EH (cell line): ENCODE data around the gene TAS2R13.
A peak's percentile ranks its signal among the peaks of the same experiment; 100 is the strongest.

Source experiments
- DNase-seq: peaks from one replicate; pipeline ENCODE4 v3.0.0-alpha.2; 2015; ENCODE audit warnings: low read depth

TAS2R13 gene

DNA sequence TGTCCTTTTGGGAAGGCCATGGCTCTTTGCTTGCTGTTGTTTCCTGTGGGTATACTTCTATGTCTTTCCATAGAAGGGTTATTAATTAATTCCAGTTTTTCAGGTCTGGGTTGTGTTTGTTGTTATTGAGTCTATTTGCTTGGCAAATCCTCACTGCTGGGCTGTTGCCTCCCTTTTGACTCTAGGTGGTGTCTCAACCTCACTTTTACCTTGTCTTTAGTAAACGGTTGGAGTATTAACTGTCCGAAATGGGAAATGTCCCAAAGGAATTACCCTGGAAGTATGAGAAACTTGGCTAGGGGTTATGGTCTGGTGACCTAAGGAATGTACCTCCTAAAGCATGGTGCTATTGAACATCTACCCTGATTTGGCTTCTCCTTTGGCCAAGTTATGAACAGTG is 42.0 kb downstream of the TAS2R13 start:
- no peak for DNase-seq

DNA sequence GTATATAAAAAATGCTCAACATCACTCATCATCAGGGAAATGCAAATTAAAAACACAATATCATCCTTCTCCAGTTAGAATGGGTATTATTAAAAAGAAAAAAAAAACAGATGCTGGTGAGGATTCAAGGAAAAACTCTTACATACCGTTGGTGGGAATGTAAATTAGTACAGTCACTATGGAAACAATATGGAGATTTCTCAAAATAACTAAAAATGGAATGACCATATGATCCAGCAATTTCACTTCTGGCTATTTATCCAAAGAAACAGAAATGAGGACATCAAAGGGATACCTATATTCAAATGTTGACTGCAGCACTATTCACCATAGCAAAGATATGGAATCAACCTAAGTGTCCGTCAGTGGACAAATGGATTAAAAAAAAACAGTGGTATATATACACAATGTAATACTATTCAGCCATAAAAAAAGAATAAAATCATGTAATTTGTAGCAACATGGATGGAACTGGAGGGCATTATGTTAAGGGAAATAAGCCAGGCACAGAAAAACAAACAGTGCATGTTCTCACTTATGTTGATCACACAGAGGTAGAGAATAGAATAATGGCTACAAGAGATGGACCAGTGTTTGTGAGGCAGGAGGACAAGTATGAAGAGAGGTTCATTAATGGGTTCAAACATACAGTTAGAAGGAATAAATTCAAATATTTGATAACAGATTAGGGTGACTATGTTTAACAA is 45.7 kb downstream of the TAS2R13 start:
- DNase-seq: peak; percentile 12

DNA sequence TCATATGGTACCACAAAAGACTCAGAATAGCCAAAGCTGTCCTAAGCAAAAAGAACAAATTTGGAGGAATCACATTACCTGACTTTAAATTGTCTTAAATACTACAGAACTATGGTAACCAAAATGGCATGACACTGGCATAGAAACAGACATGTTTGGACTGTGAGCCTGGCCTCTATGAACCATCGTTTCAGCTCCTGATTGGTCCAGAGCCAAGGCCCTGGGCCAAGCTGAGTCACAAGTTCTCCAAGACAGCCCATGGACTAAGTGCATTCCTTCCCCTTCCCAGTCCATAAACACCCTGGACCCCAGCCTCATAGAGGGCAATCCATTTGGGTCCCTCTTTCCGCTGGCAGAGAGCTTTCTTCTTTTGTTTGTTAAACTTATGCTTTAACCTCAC is 48.0 kb downstream of the TAS2R13 start:
- DNase-seq: peak; percentile 32
